PC-9 (cell line): Measurements from ENCODE around the gene C6orf136. TPM values are rescaled to one million over a fixed set of nuclear protein-coding genes. Genes with fewer than 3 reads are reported as not detected.

Experiments used
- BruUV-seq: library from RNA; stranded (reverse); fragments of 400-500 nt; replicated peaks from 2 replicates; lab custom pipeline; 2021; lab: Mats Ljungman, UMichigan
- CTCF ChIA-PET: fragments of 300-600 bp; sonication (Branson Sonifier 250); formaldehyde crosslinking; loops from one replicate; lab custom pipeline; 2022; ENCODE audit warnings: antibody characterized with exemption; lab: Charles Lee
- POLR2A ChIA-PET: fragments of 300-600 bp; sonication (Branson Sonifier 250); formaldehyde crosslinking; loops from one replicate; lab custom pipeline; 2022; ENCODE audit warnings: antibody characterized with exemption; ENCODE audit not compliant: unreplicated experiment; lab: Charles Lee
- DNase-seq, 2 experiments: peaks; one replicate each; pipeline versions ENCODE4 v3.0.0 to v3.0.0-alpha.2; 2015 to 2022; ENCODE audit warnings: mixed read lengths in 1 of 2
- H2AFZ ChIP-seq: fragments of 200-600 bp; sonication (generic); 2 replicates; pipeline ENCODE4 v1.8.1; 2017; ENCODE audit warnings: antibody characterized with exemption
- H3F3A ChIP-seq: fragments of 200-600 bp; sonication (generic); 2 replicates; pipeline ENCODE4 v1.8.1; 2017; ENCODE audit warnings: antibody characterized with exemption, mild to moderate bottlenecking, low read depth; ENCODE audit not compliant: insufficient read depth
- H3K27ac ChIP-seq: fragments of 200-600 bp; sonication (generic); 2 replicates; pipeline ENCODE4 v1.6.1; 2016; ENCODE audit warnings: mixed run types
- H3K27me3 ChIP-seq: fragments of 200-600 bp; sonication (generic); 2 replicates; pipeline ENCODE4 v1.6.1; 2016; ENCODE audit warnings: low read depth, mixed run types; ENCODE audit not compliant: insufficient read depth
- H3K36me3 ChIP-seq: fragments of 200-600 bp; sonication (generic); 2 replicates; pipeline ENCODE4 v1.6.1; 2016; ENCODE audit warnings: low read depth, mixed run types
- H3K4me1 ChIP-seq: fragments of 200-600 bp; sonication (generic); replicated peaks from 2 replicates; pipeline ENCODE4 v1.6.1; 2016; ENCODE audit warnings: mixed run types; ENCODE audit not compliant: insufficient read depth
- H3K4me2 ChIP-seq: fragments of 200-600 bp; sonication (generic); 2 replicates; pipeline ENCODE4 v1.6.1; 2017; ENCODE audit warnings: mixed run types
- H3K4me3 ChIP-seq: fragments of 200-600 bp; sonication (generic); 2 replicates; pipeline ENCODE4 v1.6.1; 2016; ENCODE audit warnings: mixed run types
- H3K79me2 ChIP-seq: fragments of 200-600 bp; sonication (generic); 2 replicates; pipeline ENCODE4 v1.6.1; 2017; ENCODE audit warnings: low read depth, mixed run types
- H3K9me2 ChIP-seq: fragments of 200-600 bp; sonication (generic); 2 replicates; pipeline ENCODE4 v1.8.1; 2017; ENCODE audit warnings: mild to moderate bottlenecking; ENCODE audit not compliant: insufficient read depth
- H3K9me3 ChIP-seq: fragments of 200-600 bp; sonication (generic); 2 replicates; pipeline ENCODE4 v1.8.1; 2016; ENCODE audit warnings: low read depth; ENCODE audit not compliant: insufficient read depth
- H4K20me1 ChIP-seq: fragments of 200-600 bp; sonication (generic); 2 replicates; pipeline ENCODE4 v1.8.1; 2017; ENCODE audit not compliant: insufficient read depth
- CTCF ChIP-seq: fragments of 200-600 bp; sonication (generic); conservative IDR thresholded peaks from 2 replicates; pipeline ENCODE4 v1.6.1; 2017; ENCODE audit warnings: mixed run types, antibody characterized with exemption, mild to moderate bottlenecking, moderate library complexity
- EZH2 ChIP-seq: fragments of 200-600 bp; sonication (generic); IDR thresholded peaks from 2 replicates; pipeline ENCODE4 v1.8.0; 2017; ENCODE audit warnings: antibody characterized with exemption, low read depth
- intact Hi-C: fragments of 100-400 bp; cut with micrococcal nuclease; formaldehyde crosslinking; loops from one replicate; pipeline ENCODE4 v1.10.0; 2022; ENCODE audit not compliant: unreplicated experiment
- total RNA-seq: library from RNA; stranded (reverse); gene quantifications from 2 replicates; pipeline ENCODE4 v1.2.3, GENCODE V29; 2021

Gene C6orf136
- total RNA-seq, 1 experiment from 2014 or later = 21.2 TPM

GRCh38 chr6:30651143-30651542 lies 4.2 kb downstream of the C6orf136 start:
- peaks cover 13% of the 10 kb centered on the region for H3K36me3 ChIP-seq
- CTCF ChIA-PET = interaction anchor here (0.6 kb wide), 1 partner anchor 15 kb away, joined by 4 read pairs; no protein-coding TSS in a partner anchor

GRCh38 chr6:30654798-30655742 lies 8.1 kb downstream of the C6orf136 start:
- Histone ChIP-seq H3K36me3 (peaks cover 18% of the 10 kb centered on the region), H4K20me1 (no peaks in the 10 kb centered on the region), H3K27me3 (no peaks in the 10 kb centered on the region), H3K9me2 (no peaks in the 10 kb centered on the region), H3K4me1 (no peaks in the 10 kb centered on the region), H3K27ac (no peak overlapping the region), H2AFZ (no peak overlapping the region), H3F3A (peaks cover 24% of the 10 kb centered on the region; the same call in 1 of the 2 replicates), H3K4me3 (no peak overlapping the region), H3K4me2 (no peak overlapping the region), H3K79me2 (no peaks in the 10 kb centered on the region), H3K9me3 (no peaks in the 10 kb centered on the region)
- ChIA-PET POLR2A (no interaction called here), CTCF (no interaction called here)
- DNase-seq = no peak
- BruUV-seq = no TSS peak
- intact Hi-C loops = no loop called here
- TF ChIP-seq CTCF (no peak), EZH2 (no peak)

More at GRCh38 chr6:30651143-30651542, 4.2 kb downstream of the C6orf136 start:
- H3K9me2 ChIP-seq = no peaks in the 10 kb centered on the region
- no peak for TF ChIP-seq EZH2
- no peak for TF ChIP-seq CTCF
- peaks cover 6% of the 10 kb centered on the region for H3K4me1 ChIP-seq
- no peak overlapping the region for H3K4me2 ChIP-seq
- no peak overlapping the region for H3K4me3 ChIP-seq
- POLR2A ChIA-PET = no interaction called here
- peaks cover 28% of the 10 kb centered on the region; the same call in 1 of the 2 replicates for H3F3A ChIP-seq
- no peak for DNase-seq
- H4K20me1 ChIP-seq = peaks cover 4% of the 10 kb centered on the region; the same call in 1 of the 2 replicates
- no peak overlapping the region for H3K27ac ChIP-seq
- intact Hi-C loops = no loop called here
- H2AFZ ChIP-seq = no peak overlapping the region
- no TSS peak for BruUV-seq
- peaks cover 26% of the 10 kb centered on the region for H3K79me2 ChIP-seq
- H3K27me3 ChIP-seq = no peaks in the 10 kb centered on the region
- no peaks in the 10 kb centered on the region for H3K9me3 ChIP-seq

- Histone ChIP-seq H3K4me2 (no peak overlapping the region), H4K20me1 (no peaks in the 10 kb centered on the region), H3K27me3 (no peaks in the 10 kb centered on the region), H3K9me3 (no peaks in the 10 kb centered on the region), H3K79me2 (no peaks in the 10 kb centered on the region), H3K36me3 (peaks cover 18% of the 10 kb centered on the region), H3K4me3 (no peak overlapping the region), H3K4me1 (no peaks in the 10 kb centered on the region), H2AFZ (no peak overlapping the region), H3F3A (peaks cover 20% of the 10 kb centered on the region; the same call in 1 of the 2 replicates), H3K9me2 (no peaks in the 10 kb centered on the region), H3K27ac (no peak overlapping the region)
- intact Hi-C loops = no loop called here
- DNase-seq = no peak
- BruUV-seq = no TSS peak
- CTCF ChIA-PET = no interaction called here
- POLR2A ChIA-PET = no interaction called here
- TF ChIP-seq EZH2 (no peak), CTCF (no peak)
Measured at GRCh38 chr6:30655743-30656094, 8.8 kb downstream of the C6orf136 start.
